GM23248 (cell line): ENCODE data around the gene EIF4A2. TPM values are rescaled to one million over a fixed set of nuclear protein-coding genes. Genes with fewer than 3 reads are reported as not detected.

Experiments
- DNase-seq: peaks from one replicate; pipeline ENCODE4 v3.0.0-alpha.2; 2015
- H2AFZ ChIP-seq: fragments of 200-600 bp; sonication (generic); 2 replicates; pipeline ENCODE4 v1.6.1; 2016; ENCODE audit warnings: antibody characterized with exemption
- H3F3A ChIP-seq: fragments of 200-600 bp; sonication (generic); 2 replicates; pipeline ENCODE4 v1.6.1; 2016; ENCODE audit warnings: mild to moderate bottlenecking, antibody characterized with exemption, mixed run types; ENCODE audit not compliant: insufficient read depth
- H3K27ac ChIP-seq: fragments of 200-600 bp; sonication (generic); 2 replicates; pipeline ENCODE4 v1.5.1; 2016; ENCODE audit warnings: mild to moderate bottlenecking
- H3K27me3 ChIP-seq: fragments of 200-600 bp; sonication (generic); replicated peaks from 2 replicates; pipeline ENCODE4 v1.6.1; 2016; ENCODE audit warnings: mild to moderate bottlenecking; ENCODE audit not compliant: insufficient read depth
- H3K36me3 ChIP-seq: fragments of 200-600 bp; sonication (generic); 2 replicates; pipeline ENCODE4 v1.6.1; 2016; ENCODE audit warnings: low read depth, mild to moderate bottlenecking
- H3K4me1 ChIP-seq: fragments of 200-600 bp; sonication (generic); 2 replicates; pipeline ENCODE4 v1.6.1; 2016; ENCODE audit warnings: mild to moderate bottlenecking; ENCODE audit not compliant: insufficient read depth
- H3K4me2 ChIP-seq: fragments of 200-600 bp; sonication (generic); one replicate; pipeline ENCODE4 v1.6.1; 2016; ENCODE audit warnings: mild to moderate bottlenecking; ENCODE audit not compliant: unreplicated experiment
- H3K4me3 ChIP-seq: fragments of 200-600 bp; sonication (generic); 2 replicates; pipeline ENCODE4 v1.5.1; 2016; ENCODE audit warnings: mild to moderate bottlenecking
- H3K79me2 ChIP-seq: fragments of 200-600 bp; sonication (generic); 2 replicates; pipeline ENCODE4 v1.6.1; 2016; ENCODE audit warnings: mild to moderate bottlenecking; ENCODE audit not compliant: insufficient read depth
- H3K9ac ChIP-seq: fragments of 200-600 bp; sonication (generic); 2 replicates; pipeline ENCODE4 v1.6.1; 2016; ENCODE audit warnings: mild to moderate bottlenecking
- H3K9me2 ChIP-seq: fragments of 200-600 bp; sonication (generic); 2 replicates; pipeline ENCODE4 v1.6.1; 2016; ENCODE audit warnings: mixed run types, mild to moderate bottlenecking, moderate library complexity; ENCODE audit not compliant: insufficient read depth
- H3K9me3 ChIP-seq: fragments of 200-600 bp; sonication (generic); one replicate; pipeline ENCODE4 v1.6.1; 2017; ENCODE audit warnings: low read depth
- H4K20me1 ChIP-seq: fragments of 200-600 bp; sonication (generic); 2 replicates; pipeline ENCODE4 v1.6.0; 2016; ENCODE audit not compliant: insufficient read depth
- EZH2 ChIP-seq: fragments of 200-600 bp; sonication (generic); IDR thresholded peaks from 2 replicates; pipeline ENCODE4 v1.6.1; 2018; ENCODE audit warnings: antibody characterized with exemption, mild to moderate bottlenecking; ENCODE audit not compliant: insufficient read depth, poor library complexity, severe bottlenecking
- EZH2phosphoT487 ChIP-seq: fragments of 200-600 bp; sonication (generic); IDR thresholded peaks from 2 replicates; pipeline ENCODE4 v1.6.1; 2018; ENCODE audit warnings: antibody characterized with exemption, moderate library complexity, mild to moderate bottlenecking, low read depth; ENCODE audit not compliant: insufficient read depth
- WGBS, 2 experiments: methylation state at CpG; one replicate each; pipeline ENCODE4 v1.1.6; 2015 to 2017; ENCODE audit warnings: low lambda C conversion rate in 2 of 2, low coverage in 1 of 2; ENCODE audit errors: missing lambda C conversion rate in 2 of 2; 5-methylcytosine and 5-hydroxymethylcytosine counted together
- in situ Hi-C: fragments of 300-500 bp; cut with MboI; formaldehyde crosslinking; loops from 2 replicates; pipeline ENCODE4 v1.15.0; 2020
- polyA plus RNA-seq: library from polyadenylated mRNA; unstranded; fragments of >200 nt; fragmentation: Nextera tagmentation; extraction: Ambion mirVana; gene quantifications from 2 replicates; pipeline ENCODE4 v1.2.1, GENCODE V29; 2016
- total RNA-seq: library from RNA; depleted of rRNA; stranded (reverse); fragments of >200 nt; shearing (Covaris generic); gene quantifications from 2 replicates; pipeline ENCODE4 v1.2.3, GENCODE V29; 2014

Gene EIF4A2
- total and polyA plus RNA-seq, 2 experiments from 2014 or later: 122 to 426 TPM

GRCh38 chr3:186750316-186750715 is 33.1 kb upstream of the EIF4A2 start:
- no peaks in the 10 kb centered on the region for H3K79me2 ChIP-seq
- no peak overlapping the region for H3K4me2 ChIP-seq
- H3K27me3 ChIP-seq: no peaks in the 10 kb centered on the region
- WGBS, 2 experiments: 97% methylated on average over 2 of the region's 2 CpGs
- TF ChIP-seq EZH2phosphoT487 (no peak), EZH2 (no peak)
- no peaks in the 10 kb centered on the region for H4K20me1 ChIP-seq
- peaks cover 19% of the 10 kb centered on the region; the same call in 1 of the 2 replicates for H3K4me1 ChIP-seq
- H2AFZ ChIP-seq: no peak overlapping the region
- in situ Hi-C loops: no loop called here
- H3K4me3 ChIP-seq: no peak overlapping the region
- no peak for DNase-seq
- H3K9ac ChIP-seq: no peak overlapping the region
- peaks cover 9% of the 10 kb centered on the region; the same call in 1 of the 2 replicates for H3F3A ChIP-seq
- no peaks in the 10 kb centered on the region for H3K36me3 ChIP-seq
- H3K9me3 ChIP-seq: no peaks in the 10 kb centered on the region
- H3K27ac ChIP-seq: no peak overlapping the region
- H3K9me2 ChIP-seq: no peaks in the 10 kb centered on the region

DNA sequence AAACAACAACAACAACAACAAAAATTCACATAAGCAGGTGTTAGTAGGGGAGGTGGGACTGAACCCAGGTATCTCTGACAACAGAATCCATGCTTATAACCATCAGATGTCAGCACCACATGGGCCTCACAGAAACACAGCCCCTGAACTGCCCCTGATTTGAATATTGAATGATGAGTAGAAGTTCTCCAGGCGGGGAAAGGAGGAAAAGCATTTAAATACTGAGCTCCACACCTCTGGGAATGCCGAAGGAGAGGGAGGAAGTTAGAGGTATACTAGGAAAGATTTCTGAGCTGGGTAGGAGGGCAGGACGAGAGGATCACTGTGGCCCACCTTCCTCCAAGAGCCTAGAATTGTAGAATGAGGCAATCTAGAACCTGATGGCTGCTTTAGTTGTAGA is 31.9 kb upstream of the EIF4A2 start:
- no peaks in the 10 kb centered on the region for H3K79me2 ChIP-seq
- no peak for DNase-seq
- no peak overlapping the region for H3K9ac ChIP-seq
- TF ChIP-seq EZH2 (no peak), EZH2phosphoT487 (no peak)
- no peak overlapping the region for H3K4me2 ChIP-seq
- no peaks in the 10 kb centered on the region for H4K20me1 ChIP-seq
- in situ Hi-C loops: no loop called here
- peaks cover 9% of the 10 kb centered on the region; the same call in 1 of the 2 replicates for H3F3A ChIP-seq
- no peak overlapping the region for H2AFZ ChIP-seq
- no peak overlapping the region for H3K27ac ChIP-seq
- 86 to 94% methylated on average over 3 of the region's 3 CpGs for WGBS, 2 experiments
- no peaks in the 10 kb centered on the region for H3K36me3 ChIP-seq
- H3K9me2 ChIP-seq: no peaks in the 10 kb centered on the region
- H3K9me3 ChIP-seq: no peaks in the 10 kb centered on the region
- peaks cover 11% of the 10 kb centered on the region; the same call in 1 of the 2 replicates for H3K4me1 ChIP-seq
- H3K4me3 ChIP-seq: no peak overlapping the region
- no peaks in the 10 kb centered on the region for H3K27me3 ChIP-seq

- peaks cover 11% of the 10 kb centered on the region; the same call in 1 of the 2 replicates for H3K4me1 ChIP-seq
- H3K27ac ChIP-seq: no peak overlapping the region
- no peaks in the 10 kb centered on the region for H3K9me2 ChIP-seq
- no peak overlapping the region for H3K9ac ChIP-seq
- H3K4me2 ChIP-seq: no peak overlapping the region
- in situ Hi-C loops: no loop called here
- no peak overlapping the region for H3K4me3 ChIP-seq
- H4K20me1 ChIP-seq: no peaks in the 10 kb centered on the region
- H3K27me3 ChIP-seq: no peaks in the 10 kb centered on the region
- no peak for DNase-seq
- H3K36me3 ChIP-seq: no peaks in the 10 kb centered on the region
- peaks cover 9% of the 10 kb centered on the region; the same call in 1 of the 2 replicates for H3F3A ChIP-seq
- H3K9me3 ChIP-seq: no peaks in the 10 kb centered on the region
- H3K79me2 ChIP-seq: no peaks in the 10 kb centered on the region
- H2AFZ ChIP-seq: no peak overlapping the region
- 88 to 89% methylated on average over 7 of the region's 7 CpGs for WGBS, 2 experiments
- no peak for TF ChIP-seq EZH2phosphoT487
- TF ChIP-seq EZH2: no peak
Observed at GRCh38 chr3:186754006-186754405, 29.4 kb upstream of the EIF4A2 start.

GRCh38 chr3:186754871-186755270 is 28.5 kb upstream of the EIF4A2 start:
- no peaks in the 10 kb centered on the region for H3K9me3 ChIP-seq
- in situ Hi-C loops: no loop called here
- WGBS, 2 experiments: 86% methylated on average over 5 of the region's 5 CpGs
- H3K27me3 ChIP-seq: no peaks in the 10 kb centered on the region
- no peak overlapping the region for H2AFZ ChIP-seq
- peaks cover 9% of the 10 kb centered on the region; the same call in 1 of the 2 replicates for H3F3A ChIP-seq
- H3K4me1 ChIP-seq: peaks cover 11% of the 10 kb centered on the region; the same call in 1 of the 2 replicates
- no peaks in the 10 kb centered on the region for H4K20me1 ChIP-seq
- TF ChIP-seq EZH2phosphoT487 (no peak), EZH2 (no peak)
- H3K79me2 ChIP-seq: no peaks in the 10 kb centered on the region
- DNase-seq: no peak
- H3K4me2 ChIP-seq: no peak overlapping the region
- no peaks in the 10 kb centered on the region for H3K9me2 ChIP-seq
- H3K36me3 ChIP-seq: no peaks in the 10 kb centered on the region
- H3K9ac ChIP-seq: no peak overlapping the region
- no peak overlapping the region for H3K27ac ChIP-seq
- no peak overlapping the region for H3K4me3 ChIP-seq

DNA sequence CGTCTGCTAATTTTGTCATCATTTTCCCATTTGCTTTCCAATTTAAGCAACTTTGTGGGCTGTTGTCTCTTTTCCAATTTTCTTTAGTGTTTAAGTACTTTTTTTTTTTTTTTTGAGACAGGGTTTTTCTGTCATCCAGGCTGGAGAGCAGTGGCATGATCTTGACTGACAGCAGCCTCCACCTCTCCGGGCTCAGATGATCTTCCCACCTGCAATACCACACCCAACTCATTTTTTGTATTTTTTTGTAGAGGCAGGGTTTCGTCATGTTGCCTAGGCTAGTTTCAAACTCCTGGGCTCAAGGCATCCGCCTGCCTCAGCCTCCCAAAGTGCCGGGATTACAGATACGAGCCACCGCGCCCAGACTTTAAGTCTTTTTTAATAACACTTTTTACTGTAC is 26.2 kb upstream of the EIF4A2 start:
- Histone ChIP-seq H3K27ac (no peak overlapping the region), H3K4me1 (peaks cover 11% of the 10 kb centered on the region; the same call in 1 of the 2 replicates), H3K9ac (no peak overlapping the region), H4K20me1 (no peaks in the 10 kb centered on the region), H3K27me3 (no peaks in the 10 kb centered on the region), H2AFZ (no peak overlapping the region), H3F3A (peaks cover 9% of the 10 kb centered on the region; the same call in 1 of the 2 replicates), H3K4me2 (no peak overlapping the region), H3K79me2 (no peaks in the 10 kb centered on the region), H3K4me3 (no peak overlapping the region), H3K9me2 (no peaks in the 10 kb centered on the region), H3K36me3 (no peaks in the 10 kb centered on the region), H3K9me3 (no peaks in the 10 kb centered on the region)
- TF ChIP-seq EZH2phosphoT487 (no peak), EZH2 (no peak)
- WGBS, 2 experiments: 90 to 95% methylated on average over 8 of the region's 8 CpGs
- DNase-seq: no peak
- in situ Hi-C loops: no loop called here
